Peyer's patch (tissue), 4 donors: ENCODE results near the gene KCTD7. TPM values are rescaled to one million over a fixed set of nuclear protein-coding genes. Genes with fewer than 3 reads are reported as not detected.
"Not testable (repeated sequence)": the region's sequence is repeated elsewhere in the genome, so short reads cannot be mapped to it uniquely, and the experiment has no call there.

Experiments used
- DNase-seq, 3 donors: peaks; one replicate each; pipeline ENCODE4 v3.0.0-alpha.2; 2017 to 2019
- H3K27ac ChIP-seq, 4 donors: fragments of 200-600 bp; sonication (generic); one replicate each; pipeline ENCODE4 v1.5.1; 2016 to 2019
- H3K27me3 ChIP-seq, 2 donors: fragments of 200-600 bp; sonication (generic); one replicate each; pipeline ENCODE4 v1.5.1; 2019
- H3K36me3 ChIP-seq, 3 donors: fragments of 200-600 bp; sonication (generic); one replicate each; pipeline ENCODE4 v1.5.1; 2016 to 2019
- H3K4me1 ChIP-seq, 4 donors: fragments of 200-600 bp; sonication (generic); one replicate each; pipeline ENCODE4 v1.5.1; 2016 to 2019
- H3K4me3 ChIP-seq, 4 donors: fragments of 200-600 bp; sonication (generic); 1 replicate in 3 of 4; 2 replicates in 1 of 4; pipeline ENCODE4 v1.5.1; 2016 to 2019; ENCODE audit warnings: mild to moderate bottlenecking in 1 of 4
- H3K9me3 ChIP-seq, 4 donors: fragments of 200-600 bp; sonication (generic); one replicate each; pipeline ENCODE4 v1.5.1; 2016 to 2019; ENCODE audit warnings: mild to moderate bottlenecking in 1 of 4
- POLR2A ChIP-seq, 2 donors: fragments of 450-650 bp; IDR thresholded peaks; one replicate each; pipeline ENCODE4 v1.5.1; 2017; ENCODE audit warnings: antibody characterized with exemption in 2 of 2, mild to moderate bottlenecking in 2 of 2, moderate library complexity in 2 of 2
- total RNA-seq, 4 donors: library from RNA; depleted of rRNA; stranded (reverse); fragments of >200 nt; gene quantifications; one replicate each; pipeline ENCODE4 v1.1.0, GENCODE V29; 2016
- TF ChIP-seq, protein P1 (sequence below), 6 experiments: fragments of 450-650 bp in 4 of 6; fragments of 200-600 bp in 2 of 6; sonication (generic) in 1 of 6; IDR thresholded peaks; one replicate each; pipeline ENCODE4 v1.5.1; 2017 to 2019; ENCODE audit warnings: antibody characterized with exemption in 6 of 6, mild to moderate bottlenecking in 3 of 6, moderate library complexity in 1 of 6

The KCTD7 gene
- total RNA-seq, 4 donors from 2014 or later, result 6.6 to 20.7 (median 14.3) TPM

- Histone ChIP-seq H3K36me3 (no peaks in the 10 kb centered on the region), H3K4me3 (no peak overlapping the region), H3K27ac (no peak overlapping the region), H3K9me3 (no peaks in the 10 kb centered on the region), H3K4me1 (peaks cover 0 to 6% (median 2%) of the 10 kb centered on the region in 4 donors), H3K27me3 (no peaks in the 10 kb centered on the region)
- no peak for TF ChIP-seq POLR2A (IDR thresholded peaks at IDR 0.05)
- TF ChIP-seq, protein P1, sequence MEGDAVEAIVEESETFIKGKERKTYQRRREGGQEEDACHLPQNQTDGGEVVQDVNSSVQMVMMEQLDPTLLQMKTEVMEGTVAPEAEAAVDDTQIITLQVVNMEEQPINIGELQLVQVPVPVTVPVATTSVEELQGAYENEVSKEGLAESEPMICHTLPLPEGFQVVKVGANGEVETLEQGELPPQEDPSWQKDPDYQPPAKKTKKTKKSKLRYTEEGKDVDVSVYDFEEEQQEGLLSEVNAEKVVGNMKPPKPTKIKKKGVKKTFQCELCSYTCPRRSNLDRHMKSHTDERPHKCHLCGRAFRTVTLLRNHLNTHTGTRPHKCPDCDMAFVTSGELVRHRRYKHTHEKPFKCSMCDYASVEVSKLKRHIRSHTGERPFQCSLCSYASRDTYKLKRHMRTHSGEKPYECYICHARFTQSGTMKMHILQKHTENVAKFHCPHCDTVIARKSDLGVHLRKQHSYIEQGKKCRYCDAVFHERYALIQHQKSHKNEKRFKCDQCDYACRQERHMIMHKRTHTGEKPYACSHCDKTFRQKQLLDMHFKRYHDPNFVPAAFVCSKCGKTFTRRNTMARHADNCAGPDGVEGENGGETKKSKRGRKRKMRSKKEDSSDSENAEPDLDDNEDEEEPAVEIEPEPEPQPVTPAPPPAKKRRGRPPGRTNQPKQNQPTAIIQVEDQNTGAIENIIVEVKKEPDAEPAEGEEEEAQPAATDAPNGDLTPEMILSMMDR (IDR thresholded peaks at IDR 0.05), result no peak
- peak in 1 of 3 donors; percentile 8 for DNase-seq
Measured at GRCh38 chr7:66687186-66687585, 58.5 kb downstream of the KCTD7 start.

GRCh38 chr7:66687672-66688071, 59.0 kb downstream of the KCTD7 start:
- not testable (repeated sequence) for DNase-seq, H3K36me3 ChIP-seq

DNA sequence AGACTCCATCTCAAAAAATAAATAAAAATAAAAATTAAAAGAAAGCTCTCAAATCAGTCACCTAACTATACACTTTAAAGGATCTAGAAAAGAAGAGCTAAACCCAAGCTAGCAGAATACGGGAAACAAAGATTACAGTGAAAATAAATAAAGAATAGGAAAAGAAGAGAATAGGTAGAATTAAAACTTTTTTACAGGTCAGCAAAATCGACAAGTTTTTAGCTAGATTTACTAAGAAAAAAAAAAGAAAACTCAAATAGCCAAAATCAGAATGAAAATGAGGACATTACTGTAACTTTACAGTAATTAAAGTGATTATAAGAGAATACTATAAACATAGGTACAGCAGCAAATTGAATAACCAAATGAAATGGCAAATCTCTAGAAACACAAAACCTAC, 60.4 kb downstream of the KCTD7 start:
- H3K36me3 ChIP-seq, result no peaks in the 10 kb centered on the region
- no peaks in the 10 kb centered on the region for H3K27me3 ChIP-seq
- no peaks in the 10 kb centered on the region for H3K9me3 ChIP-seq
- H3K27ac ChIP-seq, result no peak overlapping the region
- TF ChIP-seq POLR2A (IDR thresholded peaks at IDR 0.05), result no peak
- TF ChIP-seq, protein P1 (IDR thresholded peaks at IDR 0.05), result no peak
- no peaks in the 10 kb centered on the region for H3K4me1 ChIP-seq
- DNase-seq, result no peak
- H3K4me3 ChIP-seq, result no peak overlapping the region

More at GRCh38 chr7:66687672-66688071, 59.0 kb downstream of the KCTD7 start:
- not testable (repeated sequence) for H3K9me3 ChIP-seq, H3K4me3 ChIP-seq, H3K27ac ChIP-seq, H3K27me3 ChIP-seq, H3K4me1 ChIP-seq

DNA sequence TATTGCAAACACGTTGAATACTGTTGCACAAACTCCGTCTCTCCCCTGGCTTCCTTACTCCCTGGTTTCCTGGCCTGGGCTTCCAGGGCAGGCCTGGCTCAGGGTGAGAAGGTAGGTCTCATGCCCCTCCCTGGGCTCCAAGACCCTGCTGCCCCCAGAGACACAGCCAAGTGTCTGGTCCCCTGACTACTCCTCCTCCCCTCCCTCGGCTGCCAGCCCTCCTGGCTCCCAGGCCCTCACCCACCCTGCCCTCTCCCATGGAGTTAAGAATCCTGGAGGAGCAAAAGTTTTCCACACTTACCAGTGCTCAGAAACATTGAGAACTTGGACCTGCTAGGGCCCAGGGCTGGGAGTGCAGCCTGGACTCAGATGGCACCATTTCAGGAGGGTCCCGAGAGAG, 64.7 kb downstream of the KCTD7 start:
- H3K4me1 ChIP-seq, result no peaks in the 10 kb centered on the region
- no peaks in the 10 kb centered on the region for H3K27me3 ChIP-seq
- H3K9me3 ChIP-seq, result no peaks in the 10 kb centered on the region
- peaks cover 0 to 4% (median 0%) of the 10 kb centered on the region in 3 donors for H3K36me3 ChIP-seq
- TF ChIP-seq, protein P1 (IDR thresholded peaks at IDR 0.05), result no peak
- TF ChIP-seq POLR2A (IDR thresholded peaks at IDR 0.05), result no peak
- H3K27ac ChIP-seq, result no peak overlapping the region
- no peak overlapping the region for H3K4me3 ChIP-seq
- no peak for DNase-seq

Other genes starting within 250 kb of the KCTD7 start
- gene RABGEF1, start 111.9 kb downstream of the KCTD7 start, total RNA-seq, result 10 to 100 TPM; 24.2 to 47.9 (median 28.1) TPM